GM12878 (cell line): ENCODE measurements around the gene CPB2. TPM values are rescaled to one million over a fixed set of nuclear protein-coding genes. Genes with fewer than 3 reads are reported as not detected.

Experiments
- ATAC-seq: fragments of 200-7000 bp; cut with Tn5 transposase; 3 replicates; pipeline ENCODE4 v1.9.1; 2020; ENCODE audit warnings: mild to moderate bottlenecking, moderate library complexity
- BruUV-seq: library from RNA; stranded (reverse); fragments of 400-500 nt; replicated peaks from 2 replicates; lab custom pipeline; 2021; lab: Mats Ljungman, UMichigan
- CTCF ChIA-PET: fragments of 300-600 bp; sonication (Branson Sonifier 250); formaldehyde crosslinking; extraction: SDS; loops from one replicate; lab custom pipeline; 2021; ENCODE audit warnings: inconsistent platforms; lab: Yijun Ruan, JAX
- POLR2A ChIA-PET: fragments of 350-600 bp; formaldehyde crosslinking; extraction: SDS; loops from one replicate; lab custom pipeline; 2021; ENCODE audit warnings: inconsistent platforms; lab: Charles Lee
- RAD21 ChIA-PET: fragments of 300-600 bp; sonication (Branson Sonifier 250); formaldehyde crosslinking; loops from one replicate; lab custom pipeline; 2023; ENCODE audit warnings: antibody characterized with exemption; ENCODE audit not compliant: unreplicated experiment; lab: Charles Lee
- SMC1A ChIA-PET: fragments of 300-600 bp; sonication (Branson Sonifier 250); formaldehyde crosslinking; loops from one replicate; lab custom pipeline; 2023; ENCODE audit not compliant: unreplicated experiment, uncharacterized antibody; lab: Charles Lee
- DNase-seq: peaks from one replicate; pipeline ENCODE4 v3.0.0-alpha.2; 2011; ENCODE audit warnings: low read depth, low spot score
- FAIRE-seq: peaks from 3 replicates; lab custom pipeline; 2011; peaks lifted over from hg19 to GRCh38; lab: Jason Lieb, UNC
- H2AFZ ChIP-seq: 2 replicates; pipeline ENCODE4 v1.6.0; 2011; ENCODE audit warnings: low read depth, low read length, control low read depth; ENCODE audit not compliant: control insufficient read depth
- H3K27ac ChIP-seq: 2 replicates; pipeline ENCODE4 v1.5.1; 2011; ENCODE audit warnings: control low read depth; ENCODE audit not compliant: control insufficient read depth, insufficient read depth
- H3K27me3 ChIP-seq, 2 experiments: replicated peaks in 1 of 2; 2 replicates each; pipeline versions ENCODE4 v1.6.0 to v1.6.1; 2011; ENCODE audit warnings: low read length in 1 of 2; ENCODE audit not compliant: control insufficient read depth in 2 of 2, insufficient read depth in 2 of 2
- H3K36me3 ChIP-seq, 2 experiments: 2 replicates each; pipeline ENCODE4 v1.5.1; 2011; ENCODE audit warnings: low read length in 1 of 2; ENCODE audit not compliant: control insufficient read depth in 2 of 2, insufficient read depth in 2 of 2
- H3K4me1 ChIP-seq: 2 replicates; pipeline ENCODE4 v1.6.1; 2011; ENCODE audit warnings: mild to moderate bottlenecking, low read length, moderate library complexity, mixed read lengths; ENCODE audit not compliant: control insufficient read depth, insufficient read depth
- H3K4me2 ChIP-seq: 2 replicates; pipeline ENCODE4 v1.6.0; 2011; ENCODE audit warnings: control low read depth; ENCODE audit not compliant: control insufficient read depth, insufficient read depth
- H3K4me3 ChIP-seq: fragments of 200-600 bp; sonication (generic); 2 replicates; pipeline ENCODE4 v1.5.1; 2016
- H3K79me2 ChIP-seq: 2 replicates; pipeline ENCODE4 v1.6.0; 2011; ENCODE audit warnings: low read length; ENCODE audit not compliant: control insufficient read depth, insufficient read depth
- H3K9ac ChIP-seq: 2 replicates; pipeline ENCODE4 v1.8.0; 2011; ENCODE audit warnings: low read length, control low read depth, mixed read lengths; ENCODE audit not compliant: control insufficient read depth, insufficient read depth
- H3K9me3 ChIP-seq: replicated peaks from 3 replicates; pipeline ENCODE4 v1.5.1; 2011; ENCODE audit warnings: mild to moderate bottlenecking, low read length; ENCODE audit not compliant: control insufficient read depth, insufficient read depth
- H4K20me1 ChIP-seq: 2 replicates; pipeline ENCODE4 v1.6.0; 2011; ENCODE audit not compliant: control insufficient read depth, insufficient read depth
- BCLAF1 ChIP-seq: fragments of 450-650 bp; IDR thresholded peaks from 2 replicates; pipeline ENCODE4 v1.6.1; 2017; ENCODE audit warnings: antibody characterized with exemption, mild to moderate bottlenecking, moderate library complexity
- CUX1 ChIP-seq: IDR thresholded peaks from 2 replicates; pipeline ENCODE4 v1.6.1; 2012; ENCODE audit warnings: improper control_type of control experiment, low read depth, low read length; ENCODE audit not compliant: insufficient replicate concordance
- FOXK2 ChIP-seq: fragments of 450-650 bp; IDR thresholded peaks from 2 replicates; pipeline ENCODE4 v1.6.1; 2017; ENCODE audit warnings: mild to moderate bottlenecking, moderate library complexity
- NR2C2 ChIP-seq: IDR thresholded peaks from 2 replicates; pipeline ENCODE4 v1.6.1; 2011; ENCODE audit warnings: borderline replicate concordance, low read depth; ENCODE audit not compliant: control insufficient read depth, insufficient read length
- POLR2AphosphoS5 ChIP-seq: IDR thresholded peaks from 2 replicates; pipeline ENCODE4 v1.6.1; 2011; ENCODE audit warnings: mild to moderate bottlenecking, low read length, inconsistent platforms
- WGBS: methylation state at CpG from one replicate; pipeline ENCODE4 v1.1.6; 2016; ENCODE audit warnings: low lambda C conversion rate; ENCODE audit not compliant: insufficient replicate concordance, insufficient coverage; ENCODE audit errors: missing lambda C conversion rate; 5-methylcytosine and 5-hydroxymethylcytosine counted together
- in situ Hi-C: fragments of 300-500 bp; cut with MboI; formaldehyde crosslinking; loops from 9 replicates; pipeline ENCODE4 v1.14.3; 2018; ENCODE audit warnings: mixed read lengths
- intact Hi-C: fragments of 100-400 bp; cut with micrococcal nuclease; formaldehyde crosslinking; loops from one replicate; pipeline ENCODE4 v1.14.2; 2022; ENCODE audit not compliant: unreplicated experiment
- polyA plus RNA-seq, 11 experiments: library from polyadenylated mRNA; depleted of rRNA in 4 of 11; unstranded in 6 of 11; stranded (reverse) in 5 of 11; fragments of >200 nt; fragmentation: Nextera tagmentation in 4 of 11; fragmentation: Illumina TruSeq in 1 of 11; extraction: Ambion mirVana in 4 of 11; extraction: Trizol in 1 of 11; gene quantifications; 1 replicate in 1 of 11; 2 replicates in 10 of 11; pipeline versions ENCODE4 v1.2.1 to v1.2.3, GENCODE V29; 2011 to 2016; ENCODE audit warnings: inconsistent platforms in 2 of 11, missing spikeins in 2 of 11, low read depth in 1 of 11
- total RNA-seq, 4 experiments: library from RNA; depleted of rRNA in 3 of 4; stranded (reverse); fragments of >200 nt in 3 of 4; fragmentation: Illumina TruSeq in 1 of 4; extraction: Trizol in 1 of 4; gene quantifications; 2 replicates each; pipeline versions ENCODE4 v1.2.1 to v1.2.3, GENCODE V29; 2013 to 2021

The CPB2 gene
- total and polyA plus RNA-seq, 10 of the 15 experiments (the other 5 are each of a cell fraction or from before 2014, with no cell fraction given), result 0.05 to 0.87 (median 0.13) TPM; not detected in 3

GRCh38 chr13:46150134-46150693, 45.4 kb upstream of the CPB2 start:
- no peak for TF ChIP-seq BCLAF1
- no peak for TF ChIP-seq FOXK2
- TF ChIP-seq NR2C2, result no peak
- TF ChIP-seq POLR2AphosphoS5, result peak; percentile 59; the same call in 1 of the 2 replicates
- TF ChIP-seq CUX1, result no peak
- TF ChIP-seq, all 136 proteins: peak for 1
- POLR2A ChIA-PET, result interaction anchor here (1.0 to 2.5 kb wide), 3 partner anchors 10 to 24 kb away, joined by 3 to 6 read pairs (median 4); no protein-coding TSS in a partner anchor
- Histone ChIP-seq H3K9me3 (no peaks in the 10 kb centered on the region), H3K9ac (no peak overlapping the region), H2AFZ (no peak overlapping the region), H3K27ac (no peak overlapping the region; the same call in 1 of the 2 replicates), H3K4me2 (no peak overlapping the region), H3K79me2 (peaks cover 16% of the 10 kb centered on the region), H3K4me3 (no peak overlapping the region), H3K4me1 (no peaks in the 10 kb centered on the region), H4K20me1 (no peaks in the 10 kb centered on the region), H3K36me3 (peaks cover 29 to 57% of the 10 kb centered on the region in 2 experiments), H3K27me3 (no peaks in the 10 kb centered on the region)
- ATAC-seq, result no peak; the same call in 2 of the 3 replicates
- RAD21 ChIA-PET, result no interaction called here
- SMC1A ChIA-PET, result interaction anchor here (0.7 to 4.0 kb wide), 5 partner anchors 9 to 120 kb away, joined by 3 to 34 read pairs (median 7); no protein-coding TSS in a partner anchor
- in situ Hi-C loops, result no loop called here
- DNase-seq, result no peak
- 100% methylated on average over 1 of the region's 1 CpG for WGBS
- FAIRE-seq, result no peak
- CTCF ChIA-PET, result interaction anchor here (0.9 to 4.4 kb wide), 5 partner anchors 9 to 138 kb away, joined by 3 to 30 read pairs (median 4); no protein-coding TSS in a partner anchor
- intact Hi-C loops, result no loop called here
- TSS peak; percentile 24 for BruUV-seq
